ENCODE data around the gene MOBP.
"Not testable (repeated sequence)": the region's sequence is repeated elsewhere in the genome, so short reads cannot be mapped to it uniquely, and the experiment has no call there.

MOBP gene
- 0 reads per million in 2 experiments for total RNA-seq

- no peak for DNase-seq (ENCODE audit: low read depth)
Observed at GRCh38 chr3:39467394-39468107, at the start of gene MOBP. MOBP (plus strand) TSS chr3:39467680; CDS start chr3:39502070, 34,390 bp downstream.

- not testable (repeated sequence) for DNase-seq (ENCODE audit: low read depth)
Observed at GRCh38 chr3:39418556-39419225, 48.8 kb upstream of the MOBP start.

GRCh38 chr3:39419742-39420315 lies 47.7 kb upstream of the MOBP start:
- DNase-seq (ENCODE audit: low read depth): no peak

- DNase-seq (ENCODE audit: low read depth): no peak
Observed at GRCh38 chr3:39420543-39420942, 46.9 kb upstream of the MOBP start.

- no peak for DNase-seq (ENCODE audit: low read depth)
Observed at GRCh38 chr3:39423436-39423970, 44.0 kb upstream of the MOBP start.

- no peak for DNase-seq (ENCODE audit: low read depth)
Observed at GRCh38 chr3:39426312-39426711, 41.2 kb upstream of the MOBP start.

GRCh38 chr3:39427506-39427905 lies 40.0 kb upstream of the MOBP start:
- DNase-seq (ENCODE audit: low read depth): no peak

GRCh38 chr3:39428745-39429201 lies 38.7 kb upstream of the MOBP start:
- no peak for DNase-seq (ENCODE audit: low read depth)

- DNase-seq (ENCODE audit: low read depth): no peak
Observed at GRCh38 chr3:39429466-39429865, 38.0 kb upstream of the MOBP start.

- DNase-seq (ENCODE audit: low read depth): no peak
Observed at GRCh38 chr3:39432342-39432741, 35.1 kb upstream of the MOBP start.

- DNase-seq (ENCODE audit: low read depth): no peak
Observed at GRCh38 chr3:39433642-39434041, 33.8 kb upstream of the MOBP start.

GRCh38 chr3:39434574-39434973 lies 32.9 kb upstream of the MOBP start:
- DNase-seq (ENCODE audit: low read depth): no peak

- no peak for DNase-seq (ENCODE audit: low read depth)
Observed at GRCh38 chr3:39435006-39435748, 32.3 kb upstream of the MOBP start.

- DNase-seq (ENCODE audit: low read depth): no peak
Observed at GRCh38 chr3:39438880-39439279, 28.6 kb upstream of the MOBP start.

GRCh38 chr3:39440316-39440715 lies 27.2 kb upstream of the MOBP start:
- no peak for DNase-seq (ENCODE audit: low read depth)

GRCh38 chr3:39443530-39443929 lies 23.9 kb upstream of the MOBP start:
- no peak for DNase-seq (ENCODE audit: low read depth)

- no peak for DNase-seq (ENCODE audit: low read depth)
Observed at GRCh38 chr3:39445927-39446326, 21.6 kb upstream of the MOBP start.

GRCh38 chr3:39446444-39446843 lies 21.0 kb upstream of the MOBP start:
- DNase-seq (ENCODE audit: low read depth): no peak

- peak; percentile 42 for DNase-seq (ENCODE audit: low read depth)
Observed at GRCh38 chr3:39447637-39448483, 19.6 kb upstream of the MOBP start.

- DNase-seq (ENCODE audit: low read depth): no peak
Observed at GRCh38 chr3:39448506-39449233, 18.8 kb upstream of the MOBP start.
